LNCAP (cell line): ENCODE data around the gene ADGB.

Source experiments
- CTCF ChIP-seq: fragments of 450-650 bp; IDR thresholded peaks from 2 replicates; pipeline ENCODE4 v1.5.1; 2017; ENCODE audit warnings: mild to moderate bottlenecking

Gene ADGB

GRCh38 chr6:146595972-146596731 is 2.6 kb upstream of the ADGB start:
- TF ChIP-seq CTCF, result no peak

- TF ChIP-seq CTCF, result no peak
These were observed 2.6 kb downstream of the ADGB start for GRCh38 chr6:146601352-146601751.

GRCh38 chr6:146602526-146602925 is 3.8 kb downstream of the ADGB start:
- no peak for TF ChIP-seq CTCF

GRCh38 chr6:146613947-146614346 is 15.2 kb downstream of the ADGB start:
- TF ChIP-seq CTCF, result no peak

- TF ChIP-seq CTCF, result no peak
These were observed 21.9 kb downstream of the ADGB start for GRCh38 chr6:146620655-146621054.

GRCh38 chr6:146628350-146628749 is 29.6 kb downstream of the ADGB start:
- no peak for TF ChIP-seq CTCF

- TF ChIP-seq CTCF, result no peak
These were observed 35.2 kb downstream of the ADGB start for GRCh38 chr6:146634022-146634421.

GRCh38 chr6:146635165-146635564 is 36.4 kb downstream of the ADGB start:
- TF ChIP-seq CTCF, result no peak
